Epithelial cell of umbilical artery (primary cell): ENCODE results near the gene UGT2B10. TPM values are rescaled to one million over a fixed set of nuclear protein-coding genes. Genes with fewer than 3 reads are reported as not detected.

Experiments
- total RNA-seq: library from RNA; depleted of rRNA; stranded (reverse); fragments of >200 nt; gene quantifications from 2 replicates; pipeline ENCODE4 v1.2.3, GENCODE V29; 2014

Gene UGT2B10
- not detected in 2 replicates for total RNA-seq

DNA sequence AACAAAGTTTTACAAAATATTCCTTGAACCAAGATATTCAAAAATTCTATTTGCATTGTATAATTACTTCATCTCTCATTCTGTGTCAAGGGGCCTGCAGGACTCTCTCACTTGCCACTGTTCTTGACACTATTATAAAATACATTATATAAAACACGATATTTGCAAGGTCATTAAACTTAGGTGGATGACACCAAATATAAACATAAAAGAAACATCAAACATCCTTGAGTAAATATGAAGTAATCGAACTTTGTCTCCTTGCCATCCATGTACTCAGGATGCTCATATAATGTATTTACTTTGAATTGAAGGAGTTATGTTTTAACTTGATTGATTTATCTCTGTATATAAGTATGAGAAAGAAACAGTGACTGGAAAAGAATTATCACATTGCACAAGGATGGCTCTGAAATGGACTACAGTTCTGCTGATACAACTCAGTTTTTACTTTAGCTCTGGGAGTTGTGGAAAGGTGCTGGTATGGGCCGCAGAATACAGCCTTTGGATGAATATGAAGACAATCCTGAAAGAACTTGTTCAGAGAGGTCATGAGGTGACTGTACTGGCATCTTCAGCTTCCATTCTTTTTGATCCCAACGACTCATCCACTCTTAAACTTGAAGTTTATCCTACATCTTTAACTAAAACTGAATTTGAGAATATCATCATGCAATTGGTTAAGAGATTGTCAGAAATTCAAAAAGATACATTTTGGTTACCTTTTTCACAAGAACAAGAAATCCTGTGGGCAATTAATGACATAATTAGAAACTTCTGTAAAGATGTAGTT, at the start of gene UGT2B10:
UGT2B10 (plus strand) TSS at position 378 of the 793 bp plus-strand sequence; CDS start at position 404, 26 bp downstream.

Other genes starting within 250 kb of the UGT2B10 start
- gene UGT2B17, start 239.7 kb upstream of the UGT2B10 start, total RNA-seq, result not detected in 2 replicates
- not detected in 2 replicates for gene UGT2B15, start 145.3 kb upstream of the UGT2B10 start, total RNA-seq
- gene UGT2A3, start 135.8 kb downstream of the UGT2B10 start, total RNA-seq, result not detected in 2 replicates